ENCODE data around the gene NELL1. TPM values are rescaled to one million over a fixed set of nuclear protein-coding genes. Genes with fewer than 3 reads are reported as not detected.

Gene NELL1
- polyA plus RNA-seq, 1 of the 3 experiments (the other 2 are of a cell fraction), result not detected

DNA sequence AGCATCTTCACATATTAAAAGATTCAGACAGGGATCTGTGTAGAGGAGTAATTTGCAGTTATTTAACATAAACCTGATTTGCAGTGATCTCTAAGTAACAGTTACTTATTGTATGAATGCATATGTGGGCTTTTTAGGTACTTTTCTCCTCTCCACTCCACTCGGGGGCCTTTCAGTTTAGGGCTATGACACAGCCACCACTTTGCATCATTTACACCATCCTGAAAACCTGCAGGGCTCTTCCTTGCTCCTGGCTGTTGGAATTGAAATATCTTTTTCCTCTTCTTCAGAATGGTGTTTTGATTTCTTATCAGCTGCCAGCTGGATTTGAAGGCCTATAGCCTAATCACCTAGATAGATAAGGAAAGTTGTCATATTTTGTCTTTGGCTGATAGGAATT, 580.8 kb downstream of the NELL1 start (continued):
- TF ChIP-seq, protein P1, sequence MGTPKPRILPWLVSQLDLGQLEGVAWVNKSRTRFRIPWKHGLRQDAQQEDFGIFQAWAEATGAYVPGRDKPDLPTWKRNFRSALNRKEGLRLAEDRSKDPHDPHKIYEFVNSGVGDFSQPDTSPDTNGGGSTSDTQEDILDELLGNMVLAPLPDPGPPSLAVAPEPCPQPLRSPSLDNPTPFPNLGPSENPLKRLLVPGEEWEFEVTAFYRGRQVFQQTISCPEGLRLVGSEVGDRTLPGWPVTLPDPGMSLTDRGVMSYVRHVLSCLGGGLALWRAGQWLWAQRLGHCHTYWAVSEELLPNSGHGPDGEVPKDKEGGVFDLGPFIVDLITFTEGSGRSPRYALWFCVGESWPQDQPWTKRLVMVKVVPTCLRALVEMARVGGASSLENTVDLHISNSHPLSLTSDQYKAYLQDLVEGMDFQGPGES (IDR thresholded peaks at IDR 0.05; ENCODE audit: low read depth, low read length), result no peak
- TF ChIP-seq, protein P2, sequence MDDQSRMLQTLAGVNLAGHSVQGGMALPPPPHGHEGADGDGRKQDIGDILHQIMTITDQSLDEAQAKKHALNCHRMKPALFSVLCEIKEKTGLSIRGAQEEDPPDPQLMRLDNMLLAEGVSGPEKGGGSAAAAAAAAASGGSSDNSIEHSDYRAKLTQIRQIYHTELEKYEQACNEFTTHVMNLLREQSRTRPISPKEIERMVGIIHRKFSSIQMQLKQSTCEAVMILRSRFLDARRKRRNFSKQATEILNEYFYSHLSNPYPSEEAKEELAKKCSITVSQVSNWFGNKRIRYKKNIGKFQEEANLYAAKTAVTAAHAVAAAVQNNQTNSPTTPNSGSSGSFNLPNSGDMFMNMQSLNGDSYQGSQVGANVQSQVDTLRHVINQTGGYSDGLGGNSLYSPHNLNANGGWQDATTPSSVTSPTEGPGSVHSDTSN (IDR thresholded peaks at IDR 0.05), result no peak
- TF ChIP-seq YY1 (IDR thresholded peaks at IDR 0.05; ENCODE audit: low read depth), result no peak
- no peak for TF ChIP-seq RXRA (IDR thresholded peaks at IDR 0.05; ENCODE audit: borderline replicate concordance, low read depth)

DNA sequence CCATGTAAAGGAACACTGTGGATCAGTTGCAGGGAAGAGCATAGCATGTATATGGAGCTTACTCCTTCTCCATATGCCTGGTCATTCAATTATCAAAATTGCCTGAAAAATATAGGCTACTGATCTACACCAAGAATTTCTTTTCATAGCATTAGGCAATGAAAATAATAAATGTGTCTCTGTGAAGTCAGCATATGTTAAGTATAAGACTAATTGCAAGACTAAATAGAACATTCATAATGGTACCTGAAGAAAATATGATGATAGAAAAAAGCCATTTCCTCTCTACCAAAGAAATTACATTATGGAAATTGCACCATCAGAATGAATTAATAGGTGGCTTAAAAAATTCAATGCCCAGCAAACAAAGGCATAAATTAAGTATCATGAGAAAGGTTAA, 584.7 kb downstream of the NELL1 start:
- H3K4me1 ChIP-seq (ENCODE audit: control insufficient read depth in 1 of 2, insufficient read depth in 2 of 2, low read depth in 1 of 2, low read length in 1 of 2), result no peaks in the 10 kb centered on the region; a peak in 1 of 4 replicates
- no peak for TF ChIP-seq RCOR1 (IDR thresholded peaks at IDR 0.05; ENCODE audit: low read length)
- TF ChIP-seq SMC3 (IDR thresholded peaks at IDR 0.05; ENCODE audit: low read depth, low read length), result no peak
- no peak for TF ChIP-seq GABPA (IDR thresholded peaks at IDR 0.05; ENCODE audit: low read depth)
- no peak for TF ChIP-seq EZH2phosphoT487 (IDR thresholded peaks at IDR 0.05; ENCODE audit: borderline replicate concordance, low read depth)
- no peak for TF ChIP-seq RAD21 (IDR thresholded peaks at IDR 0.05; ENCODE audit: low read length)
- TF ChIP-seq POLR2AphosphoS5 (IDR thresholded peaks at IDR 0.05; ENCODE audit: low read depth, low read length), result no peak
- no peak for TF ChIP-seq NRF1 (IDR thresholded peaks at IDR 0.05; ENCODE audit: low read depth, low read length)
- TF ChIP-seq TAF1 (IDR thresholded peaks at IDR 0.05; ENCODE audit: borderline replicate concordance, low read depth, low read length), result no peak
- TF ChIP-seq, protein P3, sequence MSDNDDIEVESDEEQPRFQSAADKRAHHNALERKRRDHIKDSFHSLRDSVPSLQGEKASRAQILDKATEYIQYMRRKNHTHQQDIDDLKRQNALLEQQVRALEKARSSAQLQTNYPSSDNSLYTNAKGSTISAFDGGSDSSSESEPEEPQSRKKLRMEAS (IDR thresholded peaks at IDR 0.05; ENCODE audit: low read depth), result no peak
- TF ChIP-seq RXRA (IDR thresholded peaks at IDR 0.05; ENCODE audit: borderline replicate concordance, low read depth), result no peak
- ChIA-PET POLR2A (no interaction called here), CTCF (no interaction called here)
- H3F3A ChIP-seq (replicated peaks; ENCODE audit: insufficient read depth), result no peaks in the 10 kb centered on the region
- no peaks in the 10 kb centered on the region for H3K36me3 ChIP-seq (replicated peaks in 1 of 2; ENCODE audit: control insufficient read depth in 1 of 2, insufficient read depth in 2 of 2, low read length in 1 of 2)
- no peak overlapping the region for H3K27ac ChIP-seq (ENCODE audit: low read depth in 2 of 2, low read length in 1 of 2)
- DNase-seq, result no peak
- no peak overlapping the region for H3K4me2 ChIP-seq
- H2AFZ ChIP-seq (ENCODE audit: low read depth), result no peak overlapping the region
- no peak overlapping the region for H3K9ac ChIP-seq
- H3K9me2 ChIP-seq, result no peaks in the 10 kb centered on the region
- no peaks in the 10 kb centered on the region for H4K20me1 ChIP-seq (ENCODE audit: insufficient read depth)
- no peaks in the 10 kb centered on the region for H3K79me2 ChIP-seq (ENCODE audit: insufficient read depth)
- no peak overlapping the region for H3K4me3 ChIP-seq (ENCODE audit: low read depth in 2 of 2, low read length in 1 of 2)
- H3K27me3 ChIP-seq (ENCODE audit: insufficient read depth), result no peaks in the 10 kb centered on the region
- H3K9me3 ChIP-seq, result no peaks in the 10 kb centered on the region

DNA sequence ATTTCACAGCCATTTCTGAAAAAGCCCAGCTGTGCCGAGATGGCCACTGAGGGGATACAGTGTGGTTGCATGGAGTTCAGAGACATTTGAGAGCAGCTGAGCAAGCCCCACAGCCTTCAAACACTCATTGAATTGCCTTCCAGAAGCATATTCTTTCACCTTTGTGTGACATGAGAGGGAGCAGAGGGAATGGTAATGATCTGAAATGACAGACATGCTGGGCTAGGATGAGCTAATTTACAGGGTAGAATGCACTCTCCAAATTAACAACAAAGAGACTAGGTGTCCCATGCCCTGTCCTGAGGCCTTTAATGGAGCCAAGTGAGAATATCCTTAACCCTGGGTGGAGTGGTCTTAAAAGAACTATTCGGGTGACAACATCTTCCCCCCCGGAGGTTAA, 585.4 kb downstream of the NELL1 start:
- H3F3A ChIP-seq (replicated peaks; ENCODE audit: insufficient read depth), result no peaks in the 10 kb centered on the region
- 27% methylated on average over 3 of the region's 3 CpGs for WGBS (ENCODE audit: low lambda C conversion rate)
- no peaks in the 10 kb centered on the region for H4K20me1 ChIP-seq (ENCODE audit: insufficient read depth)
- no peak overlapping the region; a peak in 1 of 4 replicates for H3K27ac ChIP-seq (ENCODE audit: low read depth in 2 of 2, low read length in 1 of 2)
- H3K36me3 ChIP-seq (replicated peaks in 1 of 2; ENCODE audit: control insufficient read depth in 1 of 2, insufficient read depth in 2 of 2, low read length in 1 of 2), result no peaks in the 10 kb centered on the region
- H3K27me3 ChIP-seq (ENCODE audit: insufficient read depth), result no peaks in the 10 kb centered on the region
- DNase-seq, result no peak
- no peak overlapping the region for H3K9ac ChIP-seq
- H3K9me3 ChIP-seq, result no peaks in the 10 kb centered on the region
- H3K4me1 ChIP-seq (ENCODE audit: control insufficient read depth in 1 of 2, insufficient read depth in 2 of 2, low read depth in 1 of 2, low read length in 1 of 2), result no peaks in the 10 kb centered on the region; a peak in 1 of 4 replicates
- H3K4me2 ChIP-seq, result no peak overlapping the region
- ChIA-PET POLR2A (no interaction called here), CTCF (no interaction called here)
- H2AFZ ChIP-seq (ENCODE audit: low read depth), result no peak overlapping the region
- H3K4me3 ChIP-seq (ENCODE audit: low read depth in 2 of 2, low read length in 1 of 2), result no peak overlapping the region
- no peaks in the 10 kb centered on the region for H3K79me2 ChIP-seq (ENCODE audit: insufficient read depth)
- TF ChIP-seq FOXJ3 (CRISPR knock-in tag; IDR thresholded peaks at IDR 0.05), result no peak
- no peak for TF ChIP-seq TAF1 (IDR thresholded peaks at IDR 0.05; ENCODE audit: borderline replicate concordance, low read depth, low read length)
- no peak for TF ChIP-seq POLR2AphosphoS5 (IDR thresholded peaks at IDR 0.05; ENCODE audit: low read depth, low read length)
- no peak for TF ChIP-seq TEAD4 (IDR thresholded peaks at IDR 0.05; ENCODE audit: borderline replicate concordance, insufficient read depth)
- no peak for TF ChIP-seq RAD21 (IDR thresholded peaks at IDR 0.05; ENCODE audit: low read length)
- no peaks in the 10 kb centered on the region for H3K9me2 ChIP-seq
